HepG2 (cell line): ENCODE measurements around the gene PRMT7. TPM values are rescaled to one million over a fixed set of nuclear protein-coding genes. Genes with fewer than 3 reads are reported as not detected.

Source experiments
- ATAC-seq: fragments of 200-7000 bp; cut with Tn5 transposase; 3 replicates; pipeline ENCODE4 v1.9.1; 2020; ENCODE audit warnings: mild to moderate bottlenecking, moderate library complexity
- BruUV-seq: library from RNA; stranded (reverse); fragments of 400-500 nt; replicated peaks from 2 replicates; lab custom pipeline; 2021; lab: Mats Ljungman, UMichigan
- CTCF ChIA-PET: fragments of 300-600 bp; formaldehyde crosslinking; extraction: SDS; loops from one replicate; lab custom pipeline; 2021; ENCODE audit warnings: low total read pairs, inconsistent platforms, low intra/inter-chr PET ratio; lab: Yijun Ruan, JAX
- POLR2A ChIA-PET: fragments of 350-600 bp; sonication (Branson Sonifier 250); formaldehyde crosslinking; loops from one replicate; lab custom pipeline; 2020; ENCODE audit warnings: antibody characterized with exemption, inconsistent platforms; lab: Yijun Ruan, JAX
- DNase-seq: peaks from one replicate; pipeline ENCODE4 v3.0.0-alpha.2; 2015; ENCODE audit warnings: low spot score
- FAIRE-seq: peaks from 3 replicates; lab custom pipeline; 2011; peaks lifted over from hg19 to GRCh38; lab: Jason Lieb, UNC
- H2AFZ ChIP-seq: one replicate; pipeline ENCODE4 v1.6.1; 2011; ENCODE audit warnings: low read length, inconsistent platforms
- H3K27ac ChIP-seq: fragments of 300-600 bp; 3 replicates; pipeline ENCODE4 v1.8.0; 2011; ENCODE audit warnings: mixed run types, mild to moderate bottlenecking, mixed read lengths, low read length, inconsistent platforms; ENCODE audit not compliant: insufficient read depth; ENCODE audit errors: extremely low read length
- H3K27me3 ChIP-seq, 2 experiments: fragments of 200-600 bp in 1 of 2; 2 replicates in 1 of 2; 3 replicates in 1 of 2; pipeline versions ENCODE4 v1.6.0 to v1.8.0; 2011; ENCODE audit warnings: low read length in 2 of 2, mild to moderate bottlenecking in 2 of 2, moderate library complexity in 2 of 2, inconsistent platforms in 1 of 2; ENCODE audit not compliant: insufficient read depth in 2 of 2, control insufficient read depth in 1 of 2
- H3K36me3 ChIP-seq, 2 experiments: fragments of 200-600 bp in 1 of 2; replicated peaks in 1 of 2; 2 replicates in 1 of 2; 3 replicates in 1 of 2; pipeline versions ENCODE4 v1.5.1 to v1.8.0; 2011; ENCODE audit warnings: low read length in 2 of 2, inconsistent platforms in 1 of 2; ENCODE audit not compliant: insufficient read depth in 2 of 2, control insufficient read depth in 1 of 2
- H3K4me1 ChIP-seq: 2 replicates; pipeline ENCODE4 v1.5.1; 2012; ENCODE audit warnings: low read length, inconsistent platforms; ENCODE audit not compliant: insufficient read depth
- H3K4me2 ChIP-seq: 2 replicates; pipeline ENCODE4 v1.6.0; 2011; ENCODE audit warnings: low read depth, low read length, inconsistent platforms
- H3K4me3 ChIP-seq, 3 experiments: fragments of 200-600 bp in 1 of 3; sonication (generic), shearing (Covaris generic) in 1 of 3; replicated peaks in 1 of 3; 2 replicates each; pipeline ENCODE4 v1.5.1; 2011 to 2016; ENCODE audit warnings: low read length in 3 of 3, inconsistent platforms in 2 of 3, low read depth in 2 of 3, mild to moderate bottlenecking in 2 of 3, control low read depth in 1 of 3, mixed read lengths in 1 of 3; ENCODE audit not compliant: insufficient read depth in 1 of 3
- H3K79me2 ChIP-seq: one replicate; pipeline ENCODE4 v1.6.1; 2011; ENCODE audit warnings: low read length, inconsistent platforms; ENCODE audit not compliant: insufficient read depth
- H3K9ac ChIP-seq: 2 replicates; pipeline ENCODE4 v1.6.0; 2011; ENCODE audit warnings: mild to moderate bottlenecking, low read depth, low read length, inconsistent platforms; ENCODE audit not compliant: insufficient read depth
- H3K9me3 ChIP-seq: 2 replicates; pipeline ENCODE4 v1.5.1; 2012; ENCODE audit warnings: mild to moderate bottlenecking, low read length
- H4K20me1 ChIP-seq: 2 replicates; pipeline ENCODE4 v1.6.0; 2011; ENCODE audit warnings: inconsistent platforms, mild to moderate bottlenecking, low read length, moderate library complexity; ENCODE audit not compliant: insufficient read depth
- ARID2 ChIP-seq: sonication (generic); formaldehyde crosslinking; IDR thresholded peaks from 2 replicates; pipeline ENCODE4 v1.8.1; 2022; ENCODE audit warnings: mild to moderate bottlenecking, missing genetic modification reagents, borderline replicate concordance
- ARNT2 ChIP-seq: sonication (generic); formaldehyde crosslinking; IDR thresholded peaks from 2 replicates; pipeline ENCODE4 v1.8.0; 2022; ENCODE audit warnings: mild to moderate bottlenecking, low read depth, missing genetic modification reagents, moderate library complexity
- BORCS8-MEF2B ChIP-seq: sonication (generic); formaldehyde crosslinking; IDR thresholded peaks from 2 replicates; pipeline ENCODE4 v1.8.0; 2022; ENCODE audit warnings: mild to moderate bottlenecking, missing genetic modification reagents
- GPN1 ChIP-seq: sonication (generic); formaldehyde crosslinking; IDR thresholded peaks from 2 replicates; pipeline ENCODE4 v1.5.1; 2020; ENCODE audit warnings: missing genetic modification reagents, borderline replicate concordance
- KAT2B ChIP-seq: fragments of 150-350 bp; IDR thresholded peaks from 2 replicates; pipeline ENCODE4 v1.6.1; 2014; ENCODE audit warnings: low read depth, low read length, borderline replicate concordance
- KMT2B ChIP-seq: IDR thresholded peaks from 2 replicates; pipeline ENCODE4 v1.6.1; 2016; ENCODE audit warnings: missing genetic modification reagents, missing compliant biosample characterization
- MAF1 ChIP-seq: sonication (generic); formaldehyde crosslinking; IDR thresholded peaks from 2 replicates; pipeline ENCODE4 v1.5.0; 2020; ENCODE audit warnings: missing genetic modification reagents, borderline replicate concordance
- MTF2 ChIP-seq: sonication (generic); formaldehyde crosslinking; IDR thresholded peaks from 2 replicates; pipeline ENCODE4 v1.5.0; 2020; ENCODE audit warnings: missing genetic modification reagents, borderline replicate concordance
- NAIF1 ChIP-seq: sonication (generic); formaldehyde crosslinking; IDR thresholded peaks from 2 replicates; pipeline ENCODE4 v1.5.0; 2020; ENCODE audit warnings: mild to moderate bottlenecking, missing genetic modification reagents, borderline replicate concordance
- RCOR2 ChIP-seq: IDR thresholded peaks from 2 replicates; pipeline ENCODE4 v1.6.1; 2016; ENCODE audit warnings: missing biosample characterization, missing genetic modification reagents
- YEATS4 ChIP-seq: sonication (generic); formaldehyde crosslinking; IDR thresholded peaks from 2 replicates; pipeline ENCODE4 v1.4.0; 2020; ENCODE audit warnings: missing genetic modification reagents, borderline replicate concordance
- ZFP36L1 ChIP-seq: sonication (generic); formaldehyde crosslinking; IDR thresholded peaks from 2 replicates; pipeline ENCODE4 v1.8.0; 2022; ENCODE audit warnings: mild to moderate bottlenecking, missing genetic modification reagents, moderate library complexity
- ZFY ChIP-seq: sonication (generic); formaldehyde crosslinking; IDR thresholded peaks from 2 replicates; pipeline ENCODE4 v1.4.0; 2020; ENCODE audit warnings: missing genetic modification reagents
- ZIK1 ChIP-seq: sonication (generic); formaldehyde crosslinking; IDR thresholded peaks from 2 replicates; pipeline ENCODE4 v1.5.0; 2020; ENCODE audit warnings: mild to moderate bottlenecking, low read depth, missing genetic modification reagents, borderline replicate concordance
- ZSCAN22 ChIP-seq: sonication (generic); formaldehyde crosslinking; IDR thresholded peaks from 2 replicates; pipeline ENCODE4 v1.4.0; 2020; ENCODE audit warnings: mild to moderate bottlenecking, missing genetic modification reagents
- ZSCAN9 ChIP-seq: IDR thresholded peaks from 2 replicates; pipeline ENCODE4 v1.6.1; 2016; ENCODE audit warnings: borderline replicate concordance
- WGBS: methylation state at CpG from one replicate; pipeline ENCODE4 v1.1.6; 2017; ENCODE audit warnings: low lambda C conversion rate; 5-methylcytosine and 5-hydroxymethylcytosine counted together
- in situ Hi-C: cut with HindIII; loops from 2 replicates; pipeline ENCODE4 v1.10.0; 2017; ENCODE audit warnings: low pct_unique_long_range_greater_than_20kb; ENCODE audit not compliant: extremely low pct_ligation_motif_present
- intact Hi-C: fragments of 100-400 bp; cut with micrococcal nuclease; formaldehyde crosslinking; loops from one replicate; pipeline ENCODE4 v1.10.0; 2022; ENCODE audit not compliant: unreplicated experiment
- polyA plus RNA-seq, 8 experiments: library from polyadenylated mRNA; depleted of rRNA in 3 of 8; stranded (reverse) in 7 of 8; unstranded in 1 of 8; fragments of >200 nt; fragmentation: Illumina TruSeq in 4 of 8; extraction: Trizol in 4 of 8; gene quantifications; 2 replicates each; pipeline versions ENCODE4 v1.2.1 to v1.2.3, GENCODE V29; 2011 to 2016; ENCODE audit warnings: low read depth in 4 of 8, missing spikeins in 1 of 8, mixed read lengths in 1 of 8; ENCODE audit not compliant: insufficient read depth in 1 of 8
- total RNA-seq, 5 experiments: library from RNA; depleted of rRNA; stranded (reverse); fragments of >200 nt; fragmentation: Illumina TruSeq; extraction: Trizol; gene quantifications; 2 replicates each; pipeline ENCODE4 v1.2.3, GENCODE V29; 2016; ENCODE audit warnings: low read depth in 1 of 5
- TF ChIP-seq, protein P1 (sequence below): sonication (generic); formaldehyde crosslinking; conservative IDR thresholded peaks from 2 replicates; pipeline ENCODE4 v1.4.0; 2020; ENCODE audit warnings: missing genetic modification reagents
- TF ChIP-seq, protein P2 (sequence below): sonication (generic); formaldehyde crosslinking; IDR thresholded peaks from 2 replicates; pipeline ENCODE4 v1.9.0; 2021; ENCODE audit warnings: missing genetic modification reagents, borderline replicate concordance

Gene PRMT7
- total and polyA plus RNA-seq, 2 of the 13 experiments (the other 11 are each of a cell fraction or from before 2014, with no cell fraction given), result 47.5 to 55.0 TPM

DNA sequence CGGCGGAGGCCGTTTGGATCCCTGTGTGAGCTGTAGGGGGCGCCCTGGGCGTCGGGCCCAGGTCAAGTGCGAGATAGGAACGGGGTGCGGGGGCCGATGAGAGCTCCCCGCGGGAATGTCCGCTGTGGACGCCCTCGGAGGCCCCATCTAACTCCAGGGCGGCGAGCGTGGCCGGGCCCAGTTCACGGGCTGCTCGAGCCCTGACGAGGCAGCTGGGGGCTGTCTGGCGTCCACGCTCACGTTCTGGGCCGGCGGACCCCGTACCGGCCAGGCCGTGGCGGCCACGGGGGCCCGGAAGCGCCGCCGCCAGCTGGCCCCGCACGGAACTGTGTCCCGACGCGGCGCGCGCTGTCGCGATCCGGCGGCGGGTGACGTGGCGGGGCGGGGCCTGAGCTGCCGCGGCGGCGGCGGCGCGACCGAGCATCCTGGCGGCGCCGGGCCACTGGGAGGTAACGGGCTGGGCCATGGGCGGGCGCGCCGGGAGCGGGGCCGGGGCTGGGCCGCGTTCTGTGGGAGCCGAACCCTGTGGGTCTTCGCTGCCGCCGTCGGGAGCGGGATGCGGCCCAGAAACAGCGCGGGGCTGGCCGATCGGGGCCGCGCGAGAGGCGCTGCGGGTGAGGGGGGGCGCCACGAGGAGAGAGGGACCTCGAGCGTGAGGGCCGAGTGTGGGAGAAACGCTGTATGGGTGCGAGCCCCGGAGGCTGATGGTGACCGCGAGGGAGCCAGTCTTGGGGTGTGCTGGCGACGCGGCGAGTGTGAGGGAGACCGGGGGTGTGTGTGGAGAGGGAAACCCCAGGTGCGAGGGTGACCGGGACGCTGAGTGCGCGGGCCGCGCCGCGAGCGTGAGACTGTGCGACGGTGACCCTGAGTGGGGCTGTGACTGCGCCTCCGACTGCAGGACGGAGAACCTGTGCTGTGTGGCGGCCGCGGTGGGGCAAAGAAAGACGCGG, 46.4 kb upstream of the PRMT7 start, which contains the start of gene SLC7A6 (continued):
- TF ChIP-seq RCOR2 (no peak), MAF1 (CRISPR knock-in tag) (0 out of 2 replicates have a peak, but pooled peaks have one; percentile 12), YEATS4 (CRISPR knock-in tag) (peak; percentile 85), MTF2 (no peak), GPN1 (CRISPR knock-in tag) (no peak), ZSCAN9 (CRISPR knock-in tag) (no peak), KAT2B (no peak), ZSCAN22 (CRISPR knock-in tag) (no peak), ZIK1 (CRISPR knock-in tag) (peak; percentile 63; the same call in 1 of the 2 replicates)

DNA sequence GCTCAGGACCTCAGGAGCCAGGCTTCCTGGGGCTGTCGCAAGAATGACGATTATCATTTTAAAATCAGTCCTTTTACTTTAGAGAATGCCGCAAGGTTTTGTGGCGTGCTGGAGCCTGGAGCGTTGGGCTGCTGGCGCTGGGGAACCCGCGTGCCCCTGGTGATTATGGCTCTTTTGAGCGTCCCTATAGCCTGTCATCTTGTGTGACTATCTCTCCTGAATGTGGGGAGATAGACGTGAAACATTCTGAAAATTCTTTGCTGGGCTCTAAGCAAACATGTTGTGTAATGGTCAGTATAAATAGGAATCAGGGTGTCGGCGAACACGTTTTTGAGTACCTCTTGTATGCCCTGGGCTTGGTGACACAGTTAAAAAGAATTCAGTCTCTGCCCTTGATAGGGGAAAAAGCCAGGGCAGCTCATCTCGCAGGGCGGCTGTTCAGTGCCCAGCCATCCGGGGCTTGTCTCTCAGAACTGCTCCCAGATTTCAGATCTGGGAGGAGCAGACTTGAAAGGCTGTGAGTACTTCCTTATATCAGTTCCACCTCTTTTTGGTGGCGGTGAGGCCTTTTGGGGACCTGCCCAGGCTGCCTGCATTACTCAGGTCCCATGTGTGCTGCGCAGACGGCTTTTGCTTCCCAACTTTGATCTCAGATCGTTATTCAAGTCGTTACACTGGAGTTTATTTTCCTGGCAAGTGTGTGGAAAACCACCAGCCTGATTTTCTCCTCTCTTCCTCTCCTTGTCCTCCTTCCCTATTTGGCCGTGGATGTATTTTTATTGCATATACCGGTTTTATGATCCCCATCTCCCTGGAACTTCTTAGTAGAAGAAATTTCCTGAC, 45.5 kb upstream of the PRMT7 start:
- peak overlapping the region; percentile 69 to 100 (median 97) for H3K4me3 ChIP-seq
- no peaks in the 10 kb centered on the region; a peak in 1 of 5 replicates for H3K27me3 ChIP-seq
- FAIRE-seq (peak; percentile 95), DNase-seq (peak; percentile 100), ATAC-seq (peak; percentile 81)
- WGBS, result under 1% methylated on average over 19 of the region's 23 CpGs
- intact Hi-C loops (loop anchor here (1.0 to 2.0 kb wide), 4 partner anchors 16 to 46 kb away; partner anchors contain the start of genes ESRP2 and PRMT7), in situ Hi-C loops (no loop called here)
- H3K9me3 ChIP-seq, result no peaks in the 10 kb centered on the region
- H4K20me1 ChIP-seq, result peaks cover 18% of the 10 kb centered on the region
- peaks cover 42% of the 10 kb centered on the region for H3K79me2 ChIP-seq
- CTCF ChIA-PET, result interaction anchor here (6.0 kb wide), 1 partner anchor 64 kb away, joined by 96 read pairs; no protein-coding TSS in a partner anchor
- H3K4me1 ChIP-seq, result peaks cover 69% of the 10 kb centered on the region
- POLR2A ChIA-PET, result interaction anchor here (0.6 to 4.5 kb wide), 19 partner anchors 9 to 664 kb away, joined by 3 to 89 read pairs (median 6); partner anchors contain the start of genes ESRP2, NFATC3, PLA2G15 and PRMT7
- TSS peak; percentile 64 for BruUV-seq
- H2AFZ ChIP-seq, result no peak overlapping the region
- peak overlapping the region; percentile 100 for H3K9ac ChIP-seq
- H3K36me3 ChIP-seq, result no peaks in the 10 kb centered on the region; a peak in 1 of 5 replicates
- peak overlapping the region; percentile 97 for H3K27ac ChIP-seq
- H3K4me2 ChIP-seq, result peak overlapping the region; percentile 100
- TF ChIP-seq ZFY (no peak; the same call in 1 of the 2 replicates), ARNT2 (peak; percentile 85; the same call in 1 of the 2 replicates), ZFP36L1 (CRISPR knock-in tag) (no peak; the same call in 1 of the 2 replicates), NAIF1 (CRISPR knock-in tag) (0 out of 2 replicates have a peak, but pooled peaks have one; percentile 67), ARID2 (CRISPR knock-in tag) (no peak), KMT2B (CRISPR knock-in tag) (peak; percentile 87), BORCS8-MEF2B (CRISPR knock-in tag) (no peak)
- TF ChIP-seq, protein P1, sequence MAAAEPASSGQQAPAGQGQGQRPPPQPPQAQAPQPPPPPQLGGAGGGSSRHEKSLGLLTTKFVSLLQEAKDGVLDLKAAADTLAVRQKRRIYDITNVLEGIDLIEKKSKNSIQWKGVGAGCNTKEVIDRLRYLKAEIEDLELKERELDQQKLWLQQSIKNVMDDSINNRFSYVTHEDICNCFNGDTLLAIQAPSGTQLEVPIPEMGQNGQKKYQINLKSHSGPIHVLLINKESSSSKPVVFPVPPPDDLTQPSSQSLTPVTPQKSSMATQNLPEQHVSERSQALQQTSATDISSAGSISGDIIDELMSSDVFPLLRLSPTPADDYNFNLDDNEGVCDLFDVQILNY (CRISPR knock-in tag), result no peak
- TF ChIP-seq, protein P2, sequence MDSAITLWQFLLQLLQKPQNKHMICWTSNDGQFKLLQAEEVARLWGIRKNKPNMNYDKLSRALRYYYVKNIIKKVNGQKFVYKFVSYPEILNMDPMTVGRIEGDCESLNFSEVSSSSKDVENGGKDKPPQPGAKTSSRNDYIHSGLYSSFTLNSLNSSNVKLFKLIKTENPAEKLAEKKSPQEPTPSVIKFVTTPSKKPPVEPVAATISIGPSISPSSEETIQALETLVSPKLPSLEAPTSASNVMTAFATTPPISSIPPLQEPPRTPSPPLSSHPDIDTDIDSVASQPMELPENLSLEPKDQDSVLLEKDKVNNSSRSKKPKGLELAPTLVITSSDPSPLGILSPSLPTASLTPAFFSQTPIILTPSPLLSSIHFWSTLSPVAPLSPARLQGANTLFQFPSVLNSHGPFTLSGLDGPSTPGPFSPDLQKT (CRISPR knock-in tag), result no peak
